Measurements from ENCODE around the gene FAIM2.

- TF ChIP-seq, protein P1, sequence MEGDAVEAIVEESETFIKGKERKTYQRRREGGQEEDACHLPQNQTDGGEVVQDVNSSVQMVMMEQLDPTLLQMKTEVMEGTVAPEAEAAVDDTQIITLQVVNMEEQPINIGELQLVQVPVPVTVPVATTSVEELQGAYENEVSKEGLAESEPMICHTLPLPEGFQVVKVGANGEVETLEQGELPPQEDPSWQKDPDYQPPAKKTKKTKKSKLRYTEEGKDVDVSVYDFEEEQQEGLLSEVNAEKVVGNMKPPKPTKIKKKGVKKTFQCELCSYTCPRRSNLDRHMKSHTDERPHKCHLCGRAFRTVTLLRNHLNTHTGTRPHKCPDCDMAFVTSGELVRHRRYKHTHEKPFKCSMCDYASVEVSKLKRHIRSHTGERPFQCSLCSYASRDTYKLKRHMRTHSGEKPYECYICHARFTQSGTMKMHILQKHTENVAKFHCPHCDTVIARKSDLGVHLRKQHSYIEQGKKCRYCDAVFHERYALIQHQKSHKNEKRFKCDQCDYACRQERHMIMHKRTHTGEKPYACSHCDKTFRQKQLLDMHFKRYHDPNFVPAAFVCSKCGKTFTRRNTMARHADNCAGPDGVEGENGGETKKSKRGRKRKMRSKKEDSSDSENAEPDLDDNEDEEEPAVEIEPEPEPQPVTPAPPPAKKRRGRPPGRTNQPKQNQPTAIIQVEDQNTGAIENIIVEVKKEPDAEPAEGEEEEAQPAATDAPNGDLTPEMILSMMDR (IDR thresholded peaks at IDR 0.05) = no peak
- TF ChIP-seq POLR2A (IDR thresholded peaks at IDR 0.05) (no peak), EP300 (IDR thresholded peaks at IDR 0.05) (no peak)
These were observed 59.7 kb downstream of the FAIM2 start for GRCh38 chr12:49843876-49844437.
